Neural cell (in vitro differentiated cells): ENCODE data around the gene APBA2. TPM values are rescaled to one million over a fixed set of nuclear protein-coding genes. Genes with fewer than 3 reads are reported as not detected.
"Not testable (repeated sequence)": the region's sequence is repeated elsewhere in the genome, so short reads cannot be mapped to it uniquely, and the experiment has no call there.

Experiments used
- H2AFZ ChIP-seq: fragments of 200-600, 300-800 bp; sonication (generic), shearing (Covaris generic); 2 replicates; pipeline ENCODE4 v1.6.0; 2014; ENCODE audit warnings: low read depth, mild to moderate bottlenecking, antibody characterized with exemption, low read length, moderate library complexity
- H3F3A ChIP-seq: fragments of 200-600 bp; shearing (Covaris generic); 2 replicates; pipeline ENCODE4 v1.6.1; 2016; ENCODE audit warnings: mild to moderate bottlenecking, moderate library complexity, mixed read lengths, antibody characterized with exemption, low read length; ENCODE audit not compliant: insufficient read depth, poor library complexity, severe bottlenecking
- H3K27ac ChIP-seq: fragments of 200-600, 300-800 bp; sonication (generic), shearing (Covaris generic); 2 replicates; pipeline ENCODE4 v1.5.1; 2014; ENCODE audit warnings: mild to moderate bottlenecking, low read length, moderate library complexity
- H3K27me3 ChIP-seq: fragments of 300-800, 200-600 bp; sonication (generic), shearing (Covaris generic); 2 replicates; pipeline ENCODE4 v1.6.0; 2014; ENCODE audit warnings: mild to moderate bottlenecking, low read depth, low read length, moderate library complexity; ENCODE audit not compliant: insufficient read depth
- H3K36me3 ChIP-seq: fragments of 300-800, 200-600 bp; sonication (generic), shearing (Covaris generic); 2 replicates; pipeline ENCODE4 v1.5.1; 2014; ENCODE audit warnings: mild to moderate bottlenecking, antibody characterized with exemption, low read length, moderate library complexity; ENCODE audit not compliant: insufficient read depth
- H3K4me2 ChIP-seq: fragments of 300-800, 200-600 bp; sonication (generic), shearing (Covaris generic); 2 replicates; pipeline ENCODE4 v1.6.0; 2014; ENCODE audit warnings: mild to moderate bottlenecking, low read length
- H3K4me3 ChIP-seq: fragments of 300-800, 200-600 bp; sonication (generic), shearing (Covaris generic); 2 replicates; pipeline ENCODE4 v1.5.1; 2014; ENCODE audit warnings: mild to moderate bottlenecking, low read length, moderate library complexity
- H3K79me2 ChIP-seq: fragments of 200-600 bp; shearing (Covaris generic); replicated peaks from 2 replicates; pipeline ENCODE4 v1.6.0; 2014; ENCODE audit warnings: mild to moderate bottlenecking, low read length, moderate library complexity; ENCODE audit not compliant: insufficient read depth
- H3K9ac ChIP-seq: fragments of 300-800, 200-600 bp; sonication (generic), shearing (Covaris generic); 2 replicates; pipeline ENCODE4 v1.6.1; 2016; ENCODE audit warnings: mild to moderate bottlenecking, low read length, mixed read lengths
- H3K9me2 ChIP-seq: fragments of 200-600 bp; shearing (Covaris generic); 2 replicates; pipeline ENCODE4 v1.6.1; 2016; ENCODE audit warnings: mild to moderate bottlenecking, low read length, mixed read lengths; ENCODE audit not compliant: insufficient read depth
- H3K9me3 ChIP-seq: fragments of 200-600, 300-800 bp; sonication (generic), shearing (Covaris generic); 2 replicates; pipeline ENCODE4 v1.6.1; 2016; ENCODE audit warnings: mild to moderate bottlenecking, mixed run types, low read length, moderate library complexity, mixed read lengths
- H4K20me1 ChIP-seq: fragments of 200-600 bp; shearing (Covaris generic); 2 replicates; pipeline ENCODE4 v1.6.1; 2016; ENCODE audit warnings: mild to moderate bottlenecking, mixed run types; ENCODE audit not compliant: insufficient read depth
- CTCF ChIP-seq: fragments of 450-650 bp; IDR thresholded peaks from 2 replicates; pipeline ENCODE4 v1.5.1; 2014; ENCODE audit warnings: antibody characterized with exemption, mild to moderate bottlenecking, moderate library complexity; ENCODE audit not compliant: poor library complexity, severe bottlenecking
- EP300 ChIP-seq: fragments of 450-650 bp; conservative IDR thresholded peaks from 2 replicates; pipeline ENCODE4 v1.6.1; 2014; ENCODE audit warnings: antibody characterized with exemption, mild to moderate bottlenecking, moderate library complexity; ENCODE audit not compliant: poor library complexity, severe bottlenecking
- EZH2 ChIP-seq: fragments of 200-600, 300-800 bp; shearing (Covaris generic), sonication (generic); IDR thresholded peaks from 2 replicates; pipeline ENCODE4 v1.6.1; 2014; ENCODE audit warnings: antibody characterized with exemption, low read length, borderline replicate concordance, mild to moderate bottlenecking; ENCODE audit not compliant: insufficient read depth, poor library complexity, severe bottlenecking
- POLR2AphosphoS5 ChIP-seq: IDR thresholded peaks from 2 replicates; pipeline ENCODE4 v1.6.1; 2012
- RAD21 ChIP-seq: fragments of 450-650 bp; conservative IDR thresholded peaks from 2 replicates; pipeline ENCODE4 v1.6.1; 2014; ENCODE audit warnings: antibody characterized with exemption, mild to moderate bottlenecking, moderate library complexity
- SMC3 ChIP-seq: fragments of 450-650 bp; conservative IDR thresholded peaks from 2 replicates; pipeline ENCODE4 v1.6.1; 2014; ENCODE audit warnings: antibody characterized with exemption, mild to moderate bottlenecking, moderate library complexity; ENCODE audit not compliant: poor library complexity
- TAF1 ChIP-seq: IDR thresholded peaks from 2 replicates; pipeline ENCODE4 v1.6.1; 2012; ENCODE audit warnings: low read depth
- polyA plus RNA-seq: library from polyadenylated mRNA; depleted of rRNA; stranded (reverse); fragments of >200 nt; gene quantifications from 2 replicates; pipeline ENCODE4 v1.2.3, GENCODE V29; 2014

APBA2 gene
- polyA plus RNA-seq, 1 donor from 2014 or later: 134 TPM

GRCh38 chr15:28888900-28889299, 3.1 kb downstream of the APBA2 start:
- H3K79me2 ChIP-seq: peaks cover 41% of the 10 kb centered on the region
- no peak overlapping the region for H3K4me2 ChIP-seq
- no peaks in the 10 kb centered on the region for H3K36me3 ChIP-seq
- H3K9me2 ChIP-seq: no peaks in the 10 kb centered on the region
- peak overlapping the region; percentile 86 for H3K4me3 ChIP-seq
- TF ChIP-seq CTCF: no peak
- no peak for TF ChIP-seq RAD21
- TF ChIP-seq EP300: no peak
- TF ChIP-seq TAF1: no peak
- no peak for TF ChIP-seq SMC3
- H3F3A ChIP-seq: no peaks in the 10 kb centered on the region
- no peak overlapping the region for H2AFZ ChIP-seq
- H3K27me3 ChIP-seq: no peaks in the 10 kb centered on the region
- no peaks in the 10 kb centered on the region for H3K9me3 ChIP-seq
- H3K27ac ChIP-seq: no peak overlapping the region
- H3K9ac ChIP-seq: no peak overlapping the region
- H4K20me1 ChIP-seq: no peaks in the 10 kb centered on the region

GRCh38 chr15:28889346-28889745, 3.6 kb downstream of the APBA2 start:
- Histone ChIP-seq H3K27ac (no peak overlapping the region), H3K9me2 (no peaks in the 10 kb centered on the region), H2AFZ (no peak overlapping the region), H3K36me3 (no peaks in the 10 kb centered on the region), H3K4me3 (no peak overlapping the region), H3K9ac (no peak overlapping the region), H3F3A (no peaks in the 10 kb centered on the region), H3K27me3 (no peaks in the 10 kb centered on the region), H4K20me1 (no peaks in the 10 kb centered on the region), H3K9me3 (no peaks in the 10 kb centered on the region), H3K79me2 (peaks cover 41% of the 10 kb centered on the region), H3K4me2 (no peak overlapping the region)
- no peak for TF ChIP-seq EZH2
- no peak for TF ChIP-seq TAF1
- TF ChIP-seq POLR2AphosphoS5: no peak

GRCh38 chr15:28889871-28890270, 4.1 kb downstream of the APBA2 start:
- H3K79me2 ChIP-seq: peaks cover 45% of the 10 kb centered on the region
- not testable (repeated sequence) for H3K9ac ChIP-seq, H3K27me3 ChIP-seq, H3K4me3 ChIP-seq, H3K4me2 ChIP-seq, H3K9me3 ChIP-seq, H3F3A ChIP-seq, H4K20me1 ChIP-seq, H3K27ac ChIP-seq, H2AFZ ChIP-seq, H3K9me2 ChIP-seq, H3K36me3 ChIP-seq

GRCh38 chr15:28890291-28890690, 4.5 kb downstream of the APBA2 start:
- not testable (repeated sequence) for H3K27me3 ChIP-seq, H3K9ac ChIP-seq, H3K4me2 ChIP-seq, H3F3A ChIP-seq, H3K36me3 ChIP-seq, H3K9me2 ChIP-seq, H3K9me3 ChIP-seq, H4K20me1 ChIP-seq, H2AFZ ChIP-seq, H3K27ac ChIP-seq, H3K4me3 ChIP-seq
- H3K79me2 ChIP-seq: peaks cover 43% of the 10 kb centered on the region
